ENCODE data around the gene CERCAM. TPM values are rescaled to one million over a fixed set of nuclear protein-coding genes. Genes with fewer than 3 reads are reported as not detected.

Gene CERCAM
- polyA plus RNA-seq, 2 of the 4 experiments (the other 2 are of a cell fraction), result 16.5 to 28.5 TPM

- Histone ChIP-seq H3K9me3 (no peaks in the 10 kb centered on the region), H3K4me3 (no peak overlapping the region), H3K4me2 (no peak overlapping the region), H3K4me1 (no peaks in the 10 kb centered on the region), H3K27ac (no peak overlapping the region)
- ATAC-seq (no peak), FAIRE-seq (no peak), DNase-seq (ENCODE audit: low read depth in 1 of 2, low spot score in 1 of 2) (no peak)
- ChIA-PET POLR2A (no interaction called here), CTCF (interaction anchor here (1.7 to 6.2 kb wide), 2 partner anchors 10 to 86 kb away, joined by 4 to 84 read pairs; no protein-coding TSS in a partner anchor)
- no peak for TF ChIP-seq CHD4 (IDR thresholded peaks at IDR 0.05; ENCODE audit: borderline replicate concordance)
- TF ChIP-seq JUNB (IDR thresholded peaks at IDR 0.05), result no peak
- no peak for TF ChIP-seq MAFK (IDR thresholded peaks at IDR 0.05; ENCODE audit: partially characterized antibody)
- no peak for TF ChIP-seq FOXS1 (CRISPR knock-in tag; IDR thresholded peaks at IDR 0.05)
- no peak for TF ChIP-seq RFX5 (IDR thresholded peaks at IDR 0.05)
- TF ChIP-seq, protein P1, sequence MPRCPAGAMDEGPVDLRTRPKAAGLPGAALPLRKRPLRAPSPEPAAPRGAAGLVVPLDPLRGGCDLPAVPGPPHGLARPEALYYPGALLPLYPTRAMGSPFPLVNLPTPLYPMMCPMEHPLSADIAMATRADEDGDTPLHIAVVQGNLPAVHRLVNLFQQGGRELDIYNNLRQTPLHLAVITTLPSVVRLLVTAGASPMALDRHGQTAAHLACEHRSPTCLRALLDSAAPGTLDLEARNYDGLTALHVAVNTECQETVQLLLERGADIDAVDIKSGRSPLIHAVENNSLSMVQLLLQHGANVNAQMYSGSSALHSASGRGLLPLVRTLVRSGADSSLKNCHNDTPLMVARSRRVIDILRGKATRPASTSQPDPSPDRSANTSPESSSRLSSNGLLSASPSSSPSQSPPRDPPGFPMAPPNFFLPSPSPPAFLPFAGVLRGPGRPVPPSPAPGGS (IDR thresholded peaks at IDR 0.05), result no peak
- TF ChIP-seq RNF2 (IDR thresholded peaks at IDR 0.05; ENCODE audit: borderline replicate concordance, low read depth), result no peak
- no peak for TF ChIP-seq CEBPB (IDR thresholded peaks at IDR 0.05)
- TF ChIP-seq SMC3 (IDR thresholded peaks at IDR 0.05), result no peak
- TF ChIP-seq MYC (IDR thresholded peaks at IDR 0.05; ENCODE audit: borderline replicate concordance, low read length), result no peak
- TF ChIP-seq TP53 (CRISPR knock-in tag; IDR thresholded peaks at IDR 0.05), result no peak
- TF ChIP-seq, protein P2, sequence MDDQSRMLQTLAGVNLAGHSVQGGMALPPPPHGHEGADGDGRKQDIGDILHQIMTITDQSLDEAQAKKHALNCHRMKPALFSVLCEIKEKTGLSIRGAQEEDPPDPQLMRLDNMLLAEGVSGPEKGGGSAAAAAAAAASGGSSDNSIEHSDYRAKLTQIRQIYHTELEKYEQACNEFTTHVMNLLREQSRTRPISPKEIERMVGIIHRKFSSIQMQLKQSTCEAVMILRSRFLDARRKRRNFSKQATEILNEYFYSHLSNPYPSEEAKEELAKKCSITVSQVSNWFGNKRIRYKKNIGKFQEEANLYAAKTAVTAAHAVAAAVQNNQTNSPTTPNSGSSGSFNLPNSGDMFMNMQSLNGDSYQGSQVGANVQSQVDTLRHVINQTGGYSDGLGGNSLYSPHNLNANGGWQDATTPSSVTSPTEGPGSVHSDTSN (IDR thresholded peaks at IDR 0.05), result no peak
- TF ChIP-seq NPAS2 (CRISPR knock-in tag; IDR thresholded peaks at IDR 0.05; ENCODE audit: borderline replicate concordance), result no peak
- TF ChIP-seq, protein P3, sequence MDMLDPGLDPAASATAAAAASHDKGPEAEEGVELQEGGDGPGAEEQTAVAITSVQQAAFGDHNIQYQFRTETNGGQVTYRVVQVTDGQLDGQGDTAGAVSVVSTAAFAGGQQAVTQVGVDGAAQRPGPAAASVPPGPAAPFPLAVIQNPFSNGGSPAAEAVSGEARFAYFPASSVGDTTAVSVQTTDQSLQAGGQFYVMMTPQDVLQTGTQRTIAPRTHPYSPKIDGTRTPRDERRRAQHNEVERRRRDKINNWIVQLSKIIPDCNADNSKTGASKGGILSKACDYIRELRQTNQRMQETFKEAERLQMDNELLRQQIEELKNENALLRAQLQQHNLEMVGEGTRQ (IDR thresholded peaks at IDR 0.05), result no peak
- no peak for TF ChIP-seq SREBF2 (IDR thresholded peaks at IDR 0.05)
- WGBS (ENCODE audit: missing lambda C conversion rate), result 87% methylated on average over 2 of the region's 2 CpGs
Measured at GRCh38 chr9:128448746-128449145, 28.1 kb downstream of the CERCAM start.

DNA sequence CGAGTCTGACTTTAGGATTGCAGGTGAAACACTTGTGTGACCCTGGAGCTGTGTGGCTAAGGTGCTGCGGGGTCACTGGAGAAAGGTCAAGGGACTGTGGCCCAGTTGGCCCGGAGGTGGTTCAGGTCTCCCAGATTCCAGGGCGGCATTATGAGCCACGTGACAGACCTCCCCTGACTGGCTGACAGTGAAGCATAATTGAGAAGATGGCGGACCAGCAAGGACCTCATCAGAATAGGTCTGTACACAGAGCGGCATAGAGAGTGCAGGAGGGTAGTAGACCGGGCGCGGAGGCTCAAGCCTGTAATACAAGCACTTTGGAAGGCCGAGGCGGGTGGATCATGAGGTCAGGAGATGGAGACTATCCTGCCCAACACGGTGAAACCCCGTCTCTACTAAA is 34.3 kb downstream of the CERCAM start:
- TF ChIP-seq, protein P4, sequence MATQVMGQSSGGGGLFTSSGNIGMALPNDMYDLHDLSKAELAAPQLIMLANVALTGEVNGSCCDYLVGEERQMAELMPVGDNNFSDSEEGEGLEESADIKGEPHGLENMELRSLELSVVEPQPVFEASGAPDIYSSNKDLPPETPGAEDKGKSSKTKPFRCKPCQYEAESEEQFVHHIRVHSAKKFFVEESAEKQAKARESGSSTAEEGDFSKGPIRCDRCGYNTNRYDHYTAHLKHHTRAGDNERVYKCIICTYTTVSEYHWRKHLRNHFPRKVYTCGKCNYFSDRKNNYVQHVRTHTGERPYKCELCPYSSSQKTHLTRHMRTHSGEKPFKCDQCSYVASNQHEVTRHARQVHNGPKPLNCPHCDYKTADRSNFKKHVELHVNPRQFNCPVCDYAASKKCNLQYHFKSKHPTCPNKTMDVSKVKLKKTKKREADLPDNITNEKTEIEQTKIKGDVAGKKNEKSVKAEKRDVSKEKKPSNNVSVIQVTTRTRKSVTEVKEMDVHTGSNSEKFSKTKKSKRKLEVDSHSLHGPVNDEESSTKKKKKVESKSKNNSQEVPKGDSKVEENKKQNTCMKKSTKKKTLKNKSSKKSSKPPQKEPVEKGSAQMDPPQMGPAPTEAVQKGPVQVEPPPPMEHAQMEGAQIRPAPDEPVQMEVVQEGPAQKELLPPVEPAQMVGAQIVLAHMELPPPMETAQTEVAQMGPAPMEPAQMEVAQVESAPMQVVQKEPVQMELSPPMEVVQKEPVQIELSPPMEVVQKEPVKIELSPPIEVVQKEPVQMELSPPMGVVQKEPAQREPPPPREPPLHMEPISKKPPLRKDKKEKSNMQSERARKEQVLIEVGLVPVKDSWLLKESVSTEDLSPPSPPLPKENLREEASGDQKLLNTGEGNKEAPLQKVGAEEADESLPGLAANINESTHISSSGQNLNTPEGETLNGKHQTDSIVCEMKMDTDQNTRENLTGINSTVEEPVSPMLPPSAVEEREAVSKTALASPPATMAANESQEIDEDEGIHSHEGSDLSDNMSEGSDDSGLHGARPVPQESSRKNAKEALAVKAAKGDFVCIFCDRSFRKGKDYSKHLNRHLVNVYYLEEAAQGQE (IDR thresholded peaks at IDR 0.05), result no peak
- TF ChIP-seq RAD21 (conservative IDR thresholded peaks at IDR 0.05 in 1 of 2, IDR thresholded peaks at IDR 0.05 in 1 of 2) (no peak), PHF8 (IDR thresholded peaks at IDR 0.05; ENCODE audit: borderline replicate concordance, low read depth) (no peak), ESRRA (IDR thresholded peaks at IDR 0.05; ENCODE audit: borderline replicate concordance, low read length) (no peak), GATA3 (IDR thresholded peaks at IDR 0.05; ENCODE audit: borderline replicate concordance) (no peak), POLR2A (IDR thresholded peaks at IDR 0.05; ENCODE audit: low read length) (no peak), NR3C1 (IDR thresholded peaks at IDR 0.05) (no peak), NPAS2 (CRISPR knock-in tag; IDR thresholded peaks at IDR 0.05; ENCODE audit: borderline replicate concordance) (no peak), CEBPB (IDR thresholded peaks at IDR 0.05) (no peak)
- Histone ChIP-seq H3K9me3 (no peaks in the 10 kb centered on the region), H3K27ac (no peak overlapping the region), H3K4me1 (peaks cover 9% of the 10 kb centered on the region), H3K4me2 (peak overlapping the region; percentile 91), H3K4me3 (no peak overlapping the region)
- ChIA-PET POLR2A (no interaction called here), CTCF (interaction anchor here (1.0 to 4.5 kb wide), 4 partner anchors 13 to 93 kb away, joined by 3 to 27 read pairs (median 5); no protein-coding TSS in a partner anchor)
- 87% methylated on average over 14 of the region's 14 CpGs for WGBS (ENCODE audit: missing lambda C conversion rate)
- ATAC-seq (no peak), FAIRE-seq (no peak), DNase-seq (ENCODE audit: low read depth in 1 of 2, low spot score in 1 of 2) (no peak)
